Measurements from ENCODE around the gene TSC22D3. TPM values are rescaled to one million over a fixed set of nuclear protein-coding genes. Genes with fewer than 3 reads are reported as not detected.
"Not testable (repeated sequence)": the region's sequence is repeated elsewhere in the genome, so short reads cannot be mapped to it uniquely, and the experiment has no call there.

TSC22D3 gene
- total and polyA plus RNA-seq, 7 experiments from 2014 or later, result 44.2 to 1,917 (median 383) TPM

DNA sequence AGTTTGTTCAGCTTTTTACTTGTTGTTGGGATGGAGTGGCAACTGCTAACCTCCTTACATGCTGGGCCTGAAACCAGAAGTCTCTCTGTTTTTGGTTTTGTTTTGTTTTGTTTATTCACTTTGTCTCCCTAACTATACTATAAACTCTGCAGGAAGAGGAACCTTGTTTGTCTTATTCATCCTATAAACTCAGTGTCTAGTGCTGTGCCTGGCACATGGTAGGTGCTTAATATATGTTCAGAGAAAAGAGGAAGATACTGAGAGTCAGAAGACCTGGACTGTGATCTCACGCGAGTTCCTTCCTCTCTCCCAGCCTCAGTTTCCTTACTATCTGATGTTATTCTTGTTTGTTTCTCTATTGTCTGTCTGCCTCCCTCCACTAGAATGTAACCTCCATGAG lies 76.0 kb downstream of the TSC22D3 start:
- POLR2A ChIA-PET, result interaction anchor here (1.3 kb wide), 1 partner anchor 23 kb away, joined by 3 read pairs; no protein-coding TSS in a partner anchor
- no peak overlapping the region for H3K4me3 Mint-ChIP-seq
- peaks cover 0 to 2% (median 0%) of the 10 kb centered on the region in 5 donors for H3K36me3 Mint-ChIP-seq
- intact Hi-C loops (cut with micrococcal nuclease), result loop anchor here in 1 of 2 donors (2.0 kb wide), 1 partner anchor 13 kb away; no protein-coding TSS in a partner anchor
- H3K27ac Mint-ChIP-seq, result peak overlapping the region in 4 of 9 donors; percentile 17 to 65 (median 36)
- Histone ChIP-seq H3K4me3 (ENCODE audit: low read length) (no peak overlapping the region), H3K9me3 (ENCODE audit: control insufficient read depth in 2 of 3, low read length in 3 of 3) (no peaks in the 10 kb centered on the region), H3K4me1 (ENCODE audit: control insufficient read depth in 2 of 2, insufficient read depth in 2 of 2, low read length in 2 of 2) (no peaks in the 10 kb centered on the region), H3K27ac (ENCODE audit: low read depth, low read length) (no peak overlapping the region), H3K27me3 (ENCODE audit: control insufficient read depth in 2 of 2, insufficient read depth in 2 of 2, low read length in 2 of 2) (no peaks in the 10 kb centered on the region), H3K36me3 (ENCODE audit: control insufficient read depth in 2 of 3, insufficient read depth in 3 of 3, low read length in 3 of 3) (no peaks in the 10 kb centered on the region)
- H3K27me3 Mint-ChIP-seq, result peaks cover 0 to 8% (median 0%) of the 10 kb centered on the region in 5 donors
- DNase-seq (no peak), ATAC-seq (peak; percentile 63)
- peaks cover 12 to 27% (median 20%) of the 10 kb centered on the region in 7 donors for H3K4me1 Mint-ChIP-seq
- CTCF ChIA-PET, result interaction anchor here (0.5 kb wide), 1 partner anchor 39 kb away, joined by 3 read pairs; no protein-coding TSS in a partner anchor
- H3K9me3 Mint-ChIP-seq, result peaks cover 0 to 4% (median 0%) of the 10 kb centered on the region in 11 donors

DNA sequence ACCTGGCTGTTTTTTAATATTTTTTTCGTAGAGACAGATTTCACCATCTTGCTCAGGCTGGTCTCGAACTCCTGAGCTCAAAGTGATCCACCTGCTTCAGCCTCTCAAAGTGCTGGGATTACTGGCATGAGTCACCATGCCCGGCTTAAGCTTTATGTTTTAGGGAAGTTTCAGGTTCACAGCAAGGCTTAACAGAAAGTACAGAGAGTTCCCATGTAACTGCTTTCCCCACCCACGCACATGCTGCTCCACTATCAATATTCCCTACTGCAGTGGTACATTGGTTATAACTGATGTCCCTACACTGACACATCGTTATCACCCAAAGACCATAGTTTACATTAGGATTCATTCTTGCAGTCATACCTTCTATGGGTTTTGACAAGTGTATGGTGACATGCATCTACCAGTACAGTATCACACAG lies 84.6 kb downstream of the TSC22D3 start:
- no peak overlapping the region for H3K4me3 ChIP-seq (ENCODE audit: low read length)
- no peaks in the 10 kb centered on the region for H3K4me1 ChIP-seq (ENCODE audit: control insufficient read depth in 2 of 2, insufficient read depth in 2 of 2, low read length in 2 of 2)
- Mint-ChIP-seq H3K36me3 (no peaks in the 10 kb centered on the region), H3K4me1 (peaks cover 6 to 20% (median 11%) of the 10 kb centered on the region in 7 donors), H3K4me3 (no peak overlapping the region), H3K27ac (peak overlapping the region in 1 of 9 donors; percentile 48), H3K27me3 (peaks cover 0 to 4% (median 0%) of the 10 kb centered on the region in 5 donors), H3K9me3 (no peaks in the 10 kb centered on the region)
- ChIA-PET CTCF (no interaction called here), POLR2A (interaction anchor here (2.0 to 35.3 kb wide), 2 partner anchors 17 to 20 kb away, joined by 4 to 1138 read pairs; no protein-coding TSS in a partner anchor)
- intact Hi-C loops (cut with micrococcal nuclease), result no loop called here
- no peak overlapping the region for H3K27ac ChIP-seq (ENCODE audit: low read depth, low read length)
- H3K9me3 ChIP-seq (ENCODE audit: control insufficient read depth in 2 of 3, low read length in 3 of 3), result no peaks in the 10 kb centered on the region
- no peak for DNase-seq
- H3K27me3 ChIP-seq (ENCODE audit: control insufficient read depth in 2 of 2, insufficient read depth in 2 of 2, low read length in 2 of 2), result no peaks in the 10 kb centered on the region
- no peak for ATAC-seq
- no peaks in the 10 kb centered on the region for H3K36me3 ChIP-seq (ENCODE audit: control insufficient read depth in 2 of 3, insufficient read depth in 3 of 3, low read length in 3 of 3)

DNA sequence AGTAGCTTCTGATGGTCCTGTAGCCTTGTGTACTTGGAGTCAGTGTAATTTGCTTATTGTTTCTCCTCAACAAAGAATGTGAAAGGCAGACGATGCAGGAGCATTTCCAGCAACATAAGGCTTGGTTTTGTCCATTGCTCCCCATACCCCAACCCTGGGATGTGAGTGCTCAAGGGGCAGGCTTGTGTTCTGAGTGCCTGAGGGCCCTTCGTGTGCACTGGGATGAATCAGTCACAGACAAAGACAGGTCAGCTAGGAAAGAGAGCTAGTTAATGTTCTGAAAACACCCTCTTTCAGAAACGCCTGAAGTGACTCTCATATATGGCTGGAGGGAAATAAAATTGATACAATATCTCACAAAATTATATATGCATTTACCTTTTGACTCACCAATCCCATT lies 88.1 kb downstream of the TSC22D3 start:
- DNase-seq (no peak), ATAC-seq (no peak)
- H3K4me3 ChIP-seq (ENCODE audit: low read length), result no peak overlapping the region
- Mint-ChIP-seq H3K36me3 (no peaks in the 10 kb centered on the region), H3K4me1 (peaks cover 20 to 43% (median 30%) of the 10 kb centered on the region in 7 donors), H3K4me3 (no peak overlapping the region), H3K27me3 (no peaks in the 10 kb centered on the region), H3K27ac (no peak overlapping the region), H3K9me3 (no peaks in the 10 kb centered on the region)
- peaks cover 0 to 9% of the 10 kb centered on the region in 2 donors for H3K4me1 ChIP-seq (ENCODE audit: control insufficient read depth in 2 of 2, insufficient read depth in 2 of 2, low read length in 2 of 2)
- intact Hi-C loops (cut with micrococcal nuclease), result loop anchor here in 1 of 2 donors (2.0 kb wide), 1 partner anchor 13 kb away; no protein-coding TSS in a partner anchor
- POLR2A ChIA-PET, result interaction anchor here (2.3 to 35.3 kb wide), 2 partner anchors 10 to 24 kb away, joined by 18 to 1138 read pairs; no protein-coding TSS in a partner anchor
- H3K36me3 ChIP-seq (ENCODE audit: control insufficient read depth in 2 of 3, insufficient read depth in 3 of 3, low read length in 3 of 3), result no peaks in the 10 kb centered on the region
- CTCF ChIA-PET, result interaction anchor here (1.7 kb wide), 1 partner anchor 14 kb away, joined by 3 read pairs; no protein-coding TSS in a partner anchor
- no peaks in the 10 kb centered on the region for H3K9me3 ChIP-seq (ENCODE audit: control insufficient read depth in 2 of 3, low read length in 3 of 3)
- H3K27me3 ChIP-seq (ENCODE audit: control insufficient read depth in 2 of 2, insufficient read depth in 2 of 2, low read length in 2 of 2), result no peaks in the 10 kb centered on the region
- no peak overlapping the region for H3K27ac ChIP-seq (ENCODE audit: low read depth, low read length)

DNA sequence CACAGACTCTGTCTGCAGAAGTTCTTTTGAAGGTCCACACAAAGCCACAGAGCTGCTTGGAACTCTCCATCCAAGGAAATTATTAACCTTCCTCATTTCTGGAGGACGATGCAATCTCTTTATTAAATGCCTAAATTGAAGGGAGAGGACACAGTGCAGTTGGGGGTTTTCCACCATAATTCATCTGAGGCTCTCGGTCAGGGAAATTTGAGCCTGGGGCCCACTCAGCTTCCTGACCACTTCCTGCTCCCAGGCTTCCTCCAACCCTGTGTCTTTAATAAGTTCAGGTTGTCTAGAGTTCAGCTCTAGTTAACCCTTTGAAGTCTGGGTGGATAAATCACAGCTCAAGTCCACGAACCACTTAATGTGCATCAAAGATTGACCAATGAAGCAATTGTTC lies 88.8 kb downstream of the TSC22D3 start:
- Mint-ChIP-seq H3K27me3 (no peaks in the 10 kb centered on the region), H3K4me3 (no peak overlapping the region), H3K27ac (no peak overlapping the region), H3K9me3 (peaks cover 0 to 2% (median 0%) of the 10 kb centered on the region in 11 donors), H3K4me1 (peaks cover 20 to 43% (median 30%) of the 10 kb centered on the region in 7 donors), H3K36me3 (no peaks in the 10 kb centered on the region)
- H3K4me3 ChIP-seq (ENCODE audit: low read length), result no peak overlapping the region
- H3K36me3 ChIP-seq (ENCODE audit: control insufficient read depth in 2 of 3, insufficient read depth in 3 of 3, low read length in 3 of 3), result no peaks in the 10 kb centered on the region
- no peak overlapping the region for H3K27ac ChIP-seq (ENCODE audit: low read depth, low read length)
- ATAC-seq, result no peak
- DNase-seq, result no peak
- no peaks in the 10 kb centered on the region for H3K9me3 ChIP-seq (ENCODE audit: control insufficient read depth in 2 of 3, low read length in 3 of 3)
- peaks cover 0 to 9% of the 10 kb centered on the region in 2 donors for H3K4me1 ChIP-seq (ENCODE audit: control insufficient read depth in 2 of 2, insufficient read depth in 2 of 2, low read length in 2 of 2)
- intact Hi-C loops (cut with micrococcal nuclease), result loop anchor here in 1 of 2 donors (2.0 kb wide), 1 partner anchor 14 kb away; no protein-coding TSS in a partner anchor
- H3K27me3 ChIP-seq (ENCODE audit: control insufficient read depth in 2 of 2, insufficient read depth in 2 of 2, low read length in 2 of 2), result no peaks in the 10 kb centered on the region
- CTCF ChIA-PET, result interaction anchor here (1.7 kb wide), 1 partner anchor 13 kb away, joined by 3 read pairs; no protein-coding TSS in a partner anchor
- POLR2A ChIA-PET, result interaction anchor here (2.3 to 35.3 kb wide), 2 partner anchors 10 to 25 kb away, joined by 18 to 1138 read pairs; no protein-coding TSS in a partner anchor

DNA sequence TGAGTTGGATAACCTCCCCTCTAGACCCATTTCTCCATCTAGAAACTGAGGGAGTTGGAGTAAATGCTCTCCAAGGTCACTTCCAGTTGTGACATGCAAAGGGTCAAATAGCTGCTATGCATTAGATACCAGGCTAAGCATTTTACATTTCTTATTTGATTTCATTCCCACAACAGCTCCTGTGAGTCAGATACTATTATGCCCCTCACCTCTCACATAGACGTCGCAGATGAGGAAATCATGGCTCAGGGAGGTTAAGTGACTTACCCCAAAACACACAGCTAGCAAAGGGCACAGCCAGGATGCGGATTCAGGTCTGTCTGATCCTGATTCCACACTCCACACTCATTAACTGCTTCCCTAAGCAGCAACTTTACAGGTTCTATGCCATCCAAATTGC lies 89.6 kb downstream of the TSC22D3 start:
- intact Hi-C loops (cut with micrococcal nuclease), result loop anchor here in 1 of 2 donors (2.0 kb wide), 1 partner anchor 15 kb away; no protein-coding TSS in a partner anchor
- Mint-ChIP-seq H3K9me3 (peaks cover 0 to 2% (median 0%) of the 10 kb centered on the region in 11 donors), H3K27ac (no peak overlapping the region), H3K4me3 (no peak overlapping the region), H3K36me3 (no peaks in the 10 kb centered on the region), H3K27me3 (no peaks in the 10 kb centered on the region), H3K4me1 (peaks cover 21 to 43% (median 28%) of the 10 kb centered on the region in 7 donors)
- H3K36me3 ChIP-seq (ENCODE audit: control insufficient read depth in 2 of 3, insufficient read depth in 3 of 3, low read length in 3 of 3), result no peaks in the 10 kb centered on the region
- no peak overlapping the region for H3K27ac ChIP-seq (ENCODE audit: low read depth, low read length)
- DNase-seq (no peak), ATAC-seq (no peak)
- no peaks in the 10 kb centered on the region for H3K9me3 ChIP-seq (ENCODE audit: control insufficient read depth in 2 of 3, low read length in 3 of 3)
- no peaks in the 10 kb centered on the region for H3K27me3 ChIP-seq (ENCODE audit: control insufficient read depth in 2 of 2, insufficient read depth in 2 of 2, low read length in 2 of 2)
- peaks cover 0 to 9% of the 10 kb centered on the region in 2 donors for H3K4me1 ChIP-seq (ENCODE audit: control insufficient read depth in 2 of 2, insufficient read depth in 2 of 2, low read length in 2 of 2)
- ChIA-PET POLR2A (interaction anchor here (2.3 to 35.3 kb wide), 2 partner anchors 9 to 25 kb away, joined by 18 to 1138 read pairs; no protein-coding TSS in a partner anchor), CTCF (no interaction called here)
- no peak overlapping the region for H3K4me3 ChIP-seq (ENCODE audit: low read length)

DNA sequence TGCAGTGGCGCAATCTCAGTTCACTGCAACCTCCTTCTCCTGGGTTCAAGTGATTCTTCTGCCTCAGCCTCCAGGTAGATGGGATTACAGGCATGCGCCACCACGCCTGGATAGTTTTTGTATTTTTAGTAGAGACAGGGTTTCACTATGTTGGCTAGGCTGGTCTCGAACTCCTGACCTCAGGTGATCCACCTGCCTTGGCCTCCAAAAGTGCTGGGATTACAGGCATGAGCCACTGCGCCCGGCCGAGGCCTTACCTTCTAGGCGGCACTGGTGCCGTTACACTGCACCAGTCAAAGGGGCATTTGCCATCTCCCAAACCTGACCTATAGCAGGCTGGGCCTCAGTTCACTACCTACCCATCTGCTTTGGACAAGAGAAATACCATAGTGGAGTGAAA lies 90.0 kb downstream of the TSC22D3 start:
- DNase-seq; H3K4me3 ChIP-seq (ENCODE audit: low read length); ATAC-seq; H3K27me3 Mint-ChIP-seq; H3K4me3 Mint-ChIP-seq; H3K27me3 ChIP-seq (ENCODE audit: control insufficient read depth in 2 of 2, insufficient read depth in 2 of 2, low read length in 2 of 2); H3K4me1 ChIP-seq (ENCODE audit: control insufficient read depth in 2 of 2, insufficient read depth in 2 of 2, low read length in 2 of 2); H3K27ac ChIP-seq (ENCODE audit: low read depth, low read length); H3K36me3 ChIP-seq (ENCODE audit: control insufficient read depth in 2 of 3, insufficient read depth in 3 of 3, low read length in 3 of 3); CTCF ChIA-PET; H3K9me3 ChIP-seq (ENCODE audit: control insufficient read depth in 2 of 3, low read length in 3 of 3); intact Hi-C loops (cut with micrococcal nuclease); H3K27ac Mint-ChIP-seq; H3K9me3 Mint-ChIP-seq; H3K36me3 Mint-ChIP-seq: not testable (repeated sequence)
- POLR2A ChIA-PET, result interaction anchor here (2.3 to 35.3 kb wide), 2 partner anchors 8 to 26 kb away, joined by 18 to 1138 read pairs; no protein-coding TSS in a partner anchor
- H3K4me1 Mint-ChIP-seq, result peaks cover 25 to 43% (median 33%) of the 10 kb centered on the region in 7 donors
